IPS-18c (cell line): ENCODE results near the gene LPAR2.

Source experiments
- H3K4me3 ChIP-seq: 2 replicates; pipeline ENCODE4 v1.7.0; 2013; ENCODE audit warnings: low read depth, mild to moderate bottlenecking, low read length, moderate library complexity; ENCODE audit not compliant: insufficient read depth
- H3K9me3 ChIP-seq: one replicate; pipeline ENCODE4 v1.6.1; 2013; ENCODE audit warnings: mild to moderate bottlenecking, low read length, moderate library complexity; ENCODE audit not compliant: control insufficient read depth, insufficient read depth

Gene LPAR2

GRCh38 chr19:19587771-19588170 is 40.2 kb downstream of the LPAR2 start:
- Histone ChIP-seq H3K9me3 (no peaks in the 10 kb centered on the region), H3K4me3 (no peak overlapping the region)

- no peak overlapping the region for H3K4me3 ChIP-seq
- H3K9me3 ChIP-seq = no peaks in the 10 kb centered on the region
Observed at GRCh38 chr19:19584356-19584755, 43.7 kb downstream of the LPAR2 start.

- no peaks in the 10 kb centered on the region for H3K9me3 ChIP-seq
- H3K4me3 ChIP-seq = no peak overlapping the region
Observed at GRCh38 chr19:19582471-19582870, 45.5 kb downstream of the LPAR2 start.

GRCh38 chr19:19581391-19581790 is 46.6 kb downstream of the LPAR2 start:
- no peak overlapping the region for H3K4me3 ChIP-seq

DNA sequence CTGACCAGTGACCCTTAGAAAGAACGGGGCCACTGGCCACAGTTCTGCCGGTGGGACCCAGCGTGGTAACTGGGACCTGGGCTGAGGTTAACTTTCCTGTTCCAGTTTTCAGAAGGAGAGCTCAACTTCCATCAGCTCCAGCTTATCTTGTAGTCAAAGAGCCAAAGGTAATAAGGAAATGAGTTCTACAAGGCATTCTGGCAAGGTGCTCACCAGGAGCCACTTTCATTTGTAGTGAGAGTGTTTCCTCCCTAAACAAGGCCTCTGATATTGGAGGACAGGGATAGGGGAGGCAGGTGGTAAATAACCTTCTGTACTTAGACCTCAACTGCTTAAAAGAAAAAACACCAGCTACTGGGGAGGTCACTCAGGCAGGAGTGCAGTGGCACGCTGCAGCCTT is 47.6 kb downstream of the LPAR2 start:
- Histone ChIP-seq H3K9me3 (no peaks in the 10 kb centered on the region), H3K4me3 (no peak overlapping the region)

More at GRCh38 chr19:19581391-19581790, 46.6 kb downstream of the LPAR2 start:
- H3K9me3 ChIP-seq = no peaks in the 10 kb centered on the region

DNA sequence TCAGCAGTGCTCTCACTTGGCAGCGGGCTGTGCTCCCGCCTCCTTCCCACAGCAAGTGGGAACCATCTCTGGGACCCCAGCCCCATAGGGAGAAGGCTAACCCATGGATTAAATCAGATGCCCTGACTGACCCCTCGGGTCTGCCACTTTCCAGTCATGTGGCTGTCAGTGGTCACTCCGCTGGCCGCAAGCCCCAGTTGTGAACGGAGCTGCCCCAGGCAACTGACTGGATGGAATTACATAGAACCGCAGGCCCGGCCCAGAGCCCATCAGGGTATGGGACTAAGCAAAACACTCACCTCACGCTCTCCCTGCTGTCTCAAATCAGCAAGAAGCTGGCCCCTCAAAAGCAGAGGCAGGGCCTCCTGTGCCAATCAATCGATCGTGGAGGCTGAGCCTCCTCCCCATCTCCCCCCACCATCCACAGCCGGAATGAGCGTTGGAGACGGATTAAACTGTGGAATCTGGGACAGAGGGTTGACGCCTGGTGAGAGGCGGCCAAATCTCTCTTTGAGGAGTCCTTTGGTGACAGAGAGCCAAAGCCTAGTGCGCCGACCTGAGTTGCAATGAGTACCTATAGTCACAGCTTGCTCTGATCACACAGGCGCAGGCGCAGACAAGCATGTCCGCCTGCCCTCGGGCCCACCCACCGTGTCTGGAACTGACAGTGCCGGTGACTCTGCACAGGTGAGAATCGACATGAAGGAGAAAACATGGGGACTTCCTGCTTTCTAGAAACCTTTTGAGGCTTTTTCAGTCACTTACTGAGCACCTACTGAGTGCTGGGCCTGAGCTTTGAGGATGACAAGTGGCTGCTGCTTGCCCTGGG is 48.3 kb downstream of the LPAR2 start:
- H3K9me3 ChIP-seq = no peaks in the 10 kb centered on the region
- H3K4me3 ChIP-seq = no peak overlapping the region

DNA sequence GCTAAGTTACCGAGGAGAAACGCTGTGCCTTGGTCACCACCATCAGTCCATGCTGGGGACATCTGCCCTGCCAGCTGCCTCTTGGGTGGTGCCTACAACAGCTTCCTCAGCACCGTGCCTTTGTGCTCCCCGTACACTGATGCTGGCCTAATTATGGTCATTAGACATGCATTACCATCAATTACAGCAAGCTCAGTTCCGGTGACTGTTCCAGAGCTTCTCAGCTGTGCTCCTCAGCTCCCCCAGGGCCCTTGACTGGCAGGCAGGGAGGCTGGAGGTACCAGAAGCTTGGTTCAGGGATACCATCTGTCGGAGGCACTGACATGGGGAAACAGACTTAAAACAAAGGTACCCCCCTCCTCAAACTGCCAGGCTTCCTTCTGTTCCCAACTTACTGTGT is 49.8 kb downstream of the LPAR2 start:
- H3K4me3 ChIP-seq = no peak overlapping the region
- no peaks in the 10 kb centered on the region for H3K9me3 ChIP-seq

DNA sequence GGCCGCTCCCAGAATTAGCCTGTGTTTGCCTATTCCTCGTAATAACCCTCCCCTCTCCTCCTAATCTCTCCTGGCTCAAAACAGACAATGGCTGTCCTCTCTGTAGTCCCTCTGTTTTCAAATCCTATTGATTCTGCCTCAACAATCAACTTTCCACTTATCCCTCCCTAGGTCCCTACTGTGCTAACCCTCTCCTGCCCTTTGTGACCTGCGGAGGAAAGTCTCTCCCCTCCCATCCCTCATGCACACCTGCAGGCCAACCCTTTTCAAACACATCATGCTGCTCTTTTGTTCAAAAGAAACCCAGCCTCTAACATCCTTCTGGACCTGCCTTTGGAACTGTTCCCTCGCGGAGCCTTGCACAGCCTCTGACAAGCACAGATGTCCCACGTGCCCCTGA is 52.6 kb downstream of the LPAR2 start:
- Histone ChIP-seq H3K4me3 (no peak overlapping the region), H3K9me3 (no peaks in the 10 kb centered on the region)
